GM23338 (cell line): ENCODE measurements around the gene ZACN. TPM values are rescaled to one million over a fixed set of nuclear protein-coding genes. Genes with fewer than 3 reads are reported as not detected.

Source experiments
- ATAC-seq: fragments of 200-7000 bp; cut with Tn5 transposase; 3 replicates; pipeline ENCODE4 v1.9.1; 2020
- DNase-seq: peaks from one replicate; pipeline ENCODE4 v3.0.0-alpha.2; 2015; ENCODE audit warnings: low spot score
- H2AFZ ChIP-seq: fragments of 200-600 bp; sonication (generic); 2 replicates; pipeline ENCODE4 v1.8.0; 2016; ENCODE audit warnings: antibody characterized with exemption, mild to moderate bottlenecking, moderate library complexity
- H3F3A ChIP-seq: fragments of 200-600 bp; sonication (generic); replicated peaks from 2 replicates; pipeline ENCODE4 v1.8.0; 2017; ENCODE audit warnings: antibody characterized with exemption, mixed run types, low read depth
- H3K27ac ChIP-seq: fragments of 200-600 bp; sonication (generic); 2 replicates; pipeline ENCODE4 v1.6.1; 2016; ENCODE audit warnings: low read depth
- H3K27me3 ChIP-seq: fragments of 200-600 bp; sonication (generic); 2 replicates; pipeline ENCODE4 v1.8.0; 2016; ENCODE audit warnings: mild to moderate bottlenecking, mixed run types, moderate library complexity; ENCODE audit not compliant: insufficient read depth
- H3K36me3 ChIP-seq: fragments of 200-600 bp; sonication (generic); 2 replicates; pipeline ENCODE4 v1.8.0; 2016; ENCODE audit warnings: mild to moderate bottlenecking; ENCODE audit not compliant: insufficient read depth
- H3K4me1 ChIP-seq: fragments of 200-600 bp; sonication (generic); 2 replicates; pipeline ENCODE4 v1.8.0; 2016; ENCODE audit warnings: mild to moderate bottlenecking, moderate library complexity; ENCODE audit not compliant: insufficient read depth
- H3K4me2 ChIP-seq: fragments of 200-600 bp; sonication (generic); 2 replicates; pipeline ENCODE4 v1.7.1; 2017; ENCODE audit warnings: mixed run types
- H3K4me3 ChIP-seq: fragments of 200-600 bp; sonication (generic); 2 replicates; pipeline ENCODE4 v1.6.1; 2016; ENCODE audit warnings: mixed run types
- H3K79me2 ChIP-seq: fragments of 200-600 bp; sonication (generic); replicated peaks from 2 replicates; pipeline ENCODE4 v1.8.0; 2017; ENCODE audit warnings: mild to moderate bottlenecking; ENCODE audit not compliant: insufficient read depth
- H3K9me2 ChIP-seq: fragments of 200-600 bp; sonication (generic); 2 replicates; pipeline ENCODE4 v1.8.0; 2017; ENCODE audit not compliant: insufficient read depth
- H4K20me1 ChIP-seq: fragments of 200-600 bp; sonication (generic); replicated peaks from 2 replicates; pipeline ENCODE4 v1.8.0; 2017; ENCODE audit warnings: mild to moderate bottlenecking; ENCODE audit not compliant: insufficient read depth
- H3K27ac Mint-ChIP-seq: 2 replicates; pipeline ENCODE4 v1.8.0; 2020; ENCODE audit warnings: inconsistent platforms, mild to moderate bottlenecking, moderate library complexity, mixed read lengths
- H3K27me3 Mint-ChIP-seq: 3 replicates; pipeline ENCODE4 v1.8.0; 2022; ENCODE audit warnings: low read depth, mild to moderate bottlenecking, moderate library complexity, mixed read lengths, inconsistent platforms; ENCODE audit not compliant: insufficient read depth, poor library complexity
- H3K36me3 Mint-ChIP-seq: 3 replicates; pipeline ENCODE4 v1.8.0; 2021; ENCODE audit warnings: low read depth, mild to moderate bottlenecking, inconsistent platforms, moderate library complexity, mixed read lengths
- H3K4me1 Mint-ChIP-seq: 3 replicates; pipeline ENCODE4 v1.8.0; 2020; ENCODE audit warnings: mild to moderate bottlenecking, inconsistent platforms, mixed read lengths
- H3K4me3 Mint-ChIP-seq: 3 replicates; pipeline ENCODE4 v1.8.0; 2021; ENCODE audit warnings: moderate library complexity, mild to moderate bottlenecking, inconsistent platforms, mixed read lengths
- H3K9me3 Mint-ChIP-seq: 3 replicates; pipeline ENCODE4 v1.8.0; 2020; ENCODE audit warnings: moderate library complexity, mild to moderate bottlenecking, inconsistent platforms, mixed read lengths
- CREB1 ChIP-seq: fragments of 250-450 bp; sonication (Bioruptor Pico); IDR thresholded peaks from 2 replicates; pipeline ENCODE4 v1.5.0; 2020; ENCODE audit warnings: low read depth, mild to moderate bottlenecking, moderate library complexity
- ETS1 ChIP-seq: IDR thresholded peaks from 2 replicates; pipeline ENCODE4 v1.6.1; 2016; ENCODE audit warnings: antibody characterized with exemption
- EZH2 ChIP-seq: fragments of 200-600 bp; sonication (generic); IDR thresholded peaks from one replicate; pipeline ENCODE4 v1.8.0; 2017; ENCODE audit warnings: antibody characterized with exemption, mild to moderate bottlenecking, low read depth; ENCODE audit not compliant: unreplicated experiment
- EZH2phosphoT487 ChIP-seq: fragments of 200-600 bp; sonication (generic); IDR thresholded peaks from one replicate; pipeline ENCODE4 v1.8.1; 2018; ENCODE audit warnings: antibody characterized with exemption; ENCODE audit not compliant: unreplicated experiment
- JUNB ChIP-seq: IDR thresholded peaks from one replicate; pipeline ENCODE4 v1.6.1; 2016; ENCODE audit warnings: antibody characterized with exemption; ENCODE audit not compliant: unreplicated experiment
- NANOG ChIP-seq: IDR thresholded peaks from 2 replicates; pipeline ENCODE4 v1.6.1; 2016; ENCODE audit warnings: antibody characterized with exemption, borderline replicate concordance
- POLR2AphosphoS5 ChIP-seq: IDR thresholded peaks from 2 replicates; pipeline ENCODE4 v1.6.1; 2016; ENCODE audit warnings: antibody characterized with exemption, low read depth
- REST ChIP-seq: IDR thresholded peaks from one replicate; pipeline ENCODE4 v1.6.1; 2018; ENCODE audit warnings: antibody characterized with exemption; ENCODE audit not compliant: unreplicated experiment
- STAT1 ChIP-seq: IDR thresholded peaks from one replicate; pipeline ENCODE4 v1.6.1; 2016; ENCODE audit warnings: antibody characterized with exemption; ENCODE audit not compliant: unreplicated experiment
- ZNF114 ChIP-seq: fragments of 250-450 bp; sonication (Bioruptor Pico); IDR thresholded peaks from 2 replicates; pipeline ENCODE4 v1.5.0; 2020; ENCODE audit warnings: mild to moderate bottlenecking, moderate library complexity
- ZNF331 ChIP-seq: fragments of 250-450 bp; sonication (Bioruptor Pico); IDR thresholded peaks from 2 replicates; pipeline ENCODE4 v1.5.0; 2020; ENCODE audit warnings: low read depth, mild to moderate bottlenecking, moderate library complexity
- ZNF462 ChIP-seq: fragments of 250-450 bp; sonication (Bioruptor Pico); IDR thresholded peaks from 2 replicates; pipeline ENCODE4 v1.5.0; 2020; ENCODE audit warnings: mild to moderate bottlenecking, moderate library complexity
- polyA plus RNA-seq: library from polyadenylated mRNA; unstranded; fragments of >200 nt; fragmentation: Nextera tagmentation; extraction: Ambion mirVana; gene quantifications from 2 replicates; pipeline ENCODE4 v1.2.1, GENCODE V29; 2016
- total RNA-seq: library from RNA; depleted of rRNA; stranded (reverse); fragments of >200 nt; shearing (Covaris generic); gene quantifications from 2 replicates; pipeline ENCODE4 v1.2.3, GENCODE V29; 2014
- TF ChIP-seq, protein P1 (sequence below), 2 experiments: fragments of 200-600 bp in 1 of 2; sonication (generic) in 1 of 2; conservative IDR thresholded peaks; 2 replicates each; pipeline versions ENCODE4 v1.5.1 to v1.6.1; 2016 to 2017; ENCODE audit warnings: antibody characterized with exemption in 2 of 2, low read depth in 2 of 2, mild to moderate bottlenecking in 2 of 2, moderate library complexity in 1 of 2

The ZACN gene
- total and polyA plus RNA-seq, 2 experiments from 2014 or later = 0.47 TPM; not detected in 1

DNA sequence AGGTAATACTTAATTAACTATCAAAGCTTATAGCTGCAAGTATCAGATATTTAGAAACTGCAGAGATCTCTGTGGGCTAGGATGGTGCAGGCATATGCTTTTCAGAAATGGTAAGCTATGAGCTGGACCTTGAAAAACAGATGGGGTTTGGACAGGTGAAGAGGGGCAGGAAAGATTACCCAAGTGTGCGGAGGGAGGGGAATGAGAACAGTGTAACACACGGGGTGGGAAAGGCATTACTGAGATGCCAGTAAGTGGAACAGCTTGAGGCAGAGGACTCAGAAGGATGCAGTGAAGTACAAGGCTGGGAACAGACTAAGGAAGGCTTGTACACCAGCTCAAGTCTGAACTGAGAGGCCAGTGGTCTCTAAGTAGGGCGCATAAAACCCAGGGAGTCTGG, 29.7 kb upstream of the ZACN start:
- peak overlapping the region; percentile 14; the same call in 1 of the 2 replicates for H3K27ac Mint-ChIP-seq
- Histone ChIP-seq H2AFZ (no peak overlapping the region), H3K4me2 (no peak overlapping the region), H3K4me3 (no peak overlapping the region), H3K27me3 (no peaks in the 10 kb centered on the region), H3K79me2 (peaks cover 14% of the 10 kb centered on the region; the same call in 1 of the 2 replicates), H3K4me1 (peaks cover 9% of the 10 kb centered on the region; the same call in 1 of the 2 replicates), H3K27ac (peak overlapping the region; percentile 74), H3F3A (peaks cover 15% of the 10 kb centered on the region; the same call in 1 of the 2 replicates), H4K20me1 (peaks cover 15% of the 10 kb centered on the region), H3K9me2 (no peaks in the 10 kb centered on the region), H3K36me3 (peaks cover 42% of the 10 kb centered on the region)
- H3K9me3 Mint-ChIP-seq = no peaks in the 10 kb centered on the region
- TF ChIP-seq, protein P1, sequence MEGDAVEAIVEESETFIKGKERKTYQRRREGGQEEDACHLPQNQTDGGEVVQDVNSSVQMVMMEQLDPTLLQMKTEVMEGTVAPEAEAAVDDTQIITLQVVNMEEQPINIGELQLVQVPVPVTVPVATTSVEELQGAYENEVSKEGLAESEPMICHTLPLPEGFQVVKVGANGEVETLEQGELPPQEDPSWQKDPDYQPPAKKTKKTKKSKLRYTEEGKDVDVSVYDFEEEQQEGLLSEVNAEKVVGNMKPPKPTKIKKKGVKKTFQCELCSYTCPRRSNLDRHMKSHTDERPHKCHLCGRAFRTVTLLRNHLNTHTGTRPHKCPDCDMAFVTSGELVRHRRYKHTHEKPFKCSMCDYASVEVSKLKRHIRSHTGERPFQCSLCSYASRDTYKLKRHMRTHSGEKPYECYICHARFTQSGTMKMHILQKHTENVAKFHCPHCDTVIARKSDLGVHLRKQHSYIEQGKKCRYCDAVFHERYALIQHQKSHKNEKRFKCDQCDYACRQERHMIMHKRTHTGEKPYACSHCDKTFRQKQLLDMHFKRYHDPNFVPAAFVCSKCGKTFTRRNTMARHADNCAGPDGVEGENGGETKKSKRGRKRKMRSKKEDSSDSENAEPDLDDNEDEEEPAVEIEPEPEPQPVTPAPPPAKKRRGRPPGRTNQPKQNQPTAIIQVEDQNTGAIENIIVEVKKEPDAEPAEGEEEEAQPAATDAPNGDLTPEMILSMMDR (conservative IDR thresholded peaks at IDR 0.05; ENCODE audit: low read depth in 2 of 2) = no peak
- no peak for TF ChIP-seq CREB1 (CRISPR knock-in tag)
- no peak for TF ChIP-seq POLR2AphosphoS5
- no peak for TF ChIP-seq JUNB
- TF ChIP-seq EZH2phosphoT487 = no peak
- no peak for TF ChIP-seq ZNF331
- no peak for TF ChIP-seq ETS1
- no peak for TF ChIP-seq NANOG
- no peak for TF ChIP-seq REST
- TF ChIP-seq EZH2 = no peak
- no peak for TF ChIP-seq ZNF114
- TF ChIP-seq STAT1 = no peak
- no peak for TF ChIP-seq ZNF462 (CRISPR knock-in tag)
- ATAC-seq = no peak
- no peak for DNase-seq
- H3K27me3 Mint-ChIP-seq = peaks cover 1% of the 10 kb centered on the region
- peaks cover 5% of the 10 kb centered on the region; the same call in 2 of the 3 replicates for H3K4me1 Mint-ChIP-seq
- peaks cover 73% of the 10 kb centered on the region for H3K36me3 Mint-ChIP-seq
- H3K4me3 Mint-ChIP-seq = no peak overlapping the region
